Esophagus squamous epithelium (tissue), 5 donors: ENCODE measurements around the gene TSPAN31. TPM values are rescaled to one million over a fixed set of nuclear protein-coding genes. Genes with fewer than 3 reads are reported as not detected.

Experiments used
- DNase-seq: peaks from one replicate; lab custom pipeline; 2025; lab: John Stamatoyannopoulos, UW
- H3K27ac ChIP-seq, 4 donors: fragments of 200-600 bp; sonication (generic); one replicate each; pipeline ENCODE4 v1.5.1; 2016 to 2019; ENCODE audit warnings: mild to moderate bottlenecking in 1 of 4
- H3K27me3 ChIP-seq, 4 donors: fragments of 200-600 bp; sonication (generic); 1 replicate in 3 of 4; 2 replicates in 1 of 4; pipeline versions ENCODE4 v1.5.1 to v1.6.0; 2017 to 2021; ENCODE audit warnings: antibody characterized with exemption in 1 of 4
- H3K36me3 ChIP-seq, 3 donors: fragments of 200-600 bp; sonication (generic); one replicate each; pipeline ENCODE4 v1.5.1; 2016 to 2019
- H3K4me1 ChIP-seq, 3 donors: fragments of 200-600 bp; sonication (generic); one replicate each; pipeline ENCODE4 v1.5.1; 2017 to 2019
- H3K4me3 ChIP-seq, 4 donors: fragments of 200-600 bp; sonication (generic); 1 replicate in 3 of 4; 2 replicates in 1 of 4; pipeline ENCODE4 v1.5.1; 2016 to 2019; ENCODE audit warnings: mild to moderate bottlenecking in 2 of 4, moderate library complexity in 1 of 4
- H3K9me3 ChIP-seq, 3 donors: fragments of 200-600 bp; sonication (generic); one replicate each; pipeline ENCODE4 v1.5.1; 2016 to 2019
- CTCF ChIP-seq, 6 experiments: fragments of 450-650 bp in 4 of 6; fragments of 200-600 bp in 2 of 6; sonication (generic) in 2 of 6; IDR thresholded peaks; one replicate each; pipeline ENCODE4 v1.5.1; 2016 to 2019; ENCODE audit warnings: antibody characterized with exemption in 6 of 6, mild to moderate bottlenecking in 4 of 6, moderate library complexity in 4 of 6
- POLR2A ChIP-seq, 4 donors: fragments of 450-650 bp; IDR thresholded peaks; one replicate each; pipeline ENCODE4 v1.6.1; 2017; ENCODE audit warnings: antibody characterized with exemption in 4 of 4, mild to moderate bottlenecking in 4 of 4, moderate library complexity in 3 of 4
- WGBS, 2 donors: methylation state at CpG; one replicate each; pipeline ENCODE4 v1.1.5; 2018; 5-methylcytosine and 5-hydroxymethylcytosine counted together
- intact Hi-C: fragments of 100-400 bp; cut with DNase I; formaldehyde crosslinking; loops from one replicate; pipeline ENCODE4 v1.15.0; 2022
- total RNA-seq, 4 donors: library from RNA; depleted of rRNA; stranded (reverse); fragments of >200 nt; gene quantifications; one replicate each; pipeline ENCODE4 v1.1.0, GENCODE V29; 2016
- donor health status: DM: yes; HTN: yes; CAD: no.

Gene TSPAN31
- total RNA-seq, 4 donors from 2014 or later = 37.2 to 62.5 (median 40.2) TPM

DNA sequence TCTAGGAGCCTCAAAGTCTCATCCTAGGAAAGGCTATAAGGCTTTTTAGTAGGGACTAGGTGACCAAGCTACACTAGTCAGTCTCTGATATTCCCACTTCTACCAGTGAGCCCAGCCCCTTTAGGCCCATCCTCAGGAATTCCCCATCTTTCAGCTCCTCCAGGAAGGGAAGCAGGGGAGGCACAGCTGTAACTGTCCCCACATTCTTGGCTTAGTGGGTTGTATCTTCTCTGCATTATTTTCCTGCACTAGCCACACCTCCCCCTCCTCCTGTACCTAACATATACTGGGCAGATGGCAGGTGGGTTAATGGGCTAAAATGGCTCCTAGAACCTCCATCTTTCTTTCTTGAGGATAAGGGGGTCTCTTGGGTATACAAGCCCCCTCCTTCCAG, 22.5 kb downstream of the TSPAN31 start:
- no peak overlapping the region for H3K27ac ChIP-seq
- no peak overlapping the region for H3K4me3 ChIP-seq
- no peaks in the 10 kb centered on the region for H3K9me3 ChIP-seq
- H3K4me1 ChIP-seq = peaks cover 33 to 44% (median 35%) of the 10 kb centered on the region in 3 donors
- H3K36me3 ChIP-seq = peaks cover 0 to 33% (median 5%) of the 10 kb centered on the region in 3 donors
- TF ChIP-seq CTCF (IDR thresholded peaks at IDR 0.05) (no peak), POLR2A (IDR thresholded peaks at IDR 0.05) (no peak)
- peaks cover 0 to 51% (median 10%) of the 10 kb centered on the region in 4 donors for H3K27me3 ChIP-seq
- intact Hi-C loops = no loop called here
- no peak for DNase-seq

GRCh38 chr12:57767876-57768275, 23.0 kb downstream of the TSPAN31 start:
- intact Hi-C loops = no loop called here
- TF ChIP-seq CTCF (IDR thresholded peaks at IDR 0.05) (no peak), POLR2A (IDR thresholded peaks at IDR 0.05) (no peak)
- Histone ChIP-seq H3K9me3 (no peaks in the 10 kb centered on the region), H3K27me3 (peaks cover 0 to 46% (median 10%) of the 10 kb centered on the region in 4 donors), H3K4me1 (peaks cover 33 to 45% (median 35%) of the 10 kb centered on the region in 3 donors), H3K27ac (no peak overlapping the region), H3K4me3 (no peak overlapping the region), H3K36me3 (peaks cover 0 to 33% (median 5%) of the 10 kb centered on the region in 3 donors)
- 88 to 95% methylated on average over 3 of the region's 3 CpGs for WGBS, 2 donors
- DNase-seq = no peak

GRCh38 chr12:57769594-57769993, 24.8 kb downstream of the TSPAN31 start:
- Histone ChIP-seq H3K27ac (no peak overlapping the region), H3K4me1 (peaks cover 34 to 54% (median 39%) of the 10 kb centered on the region in 3 donors), H3K27me3 (peaks cover 0 to 29% (median 8%) of the 10 kb centered on the region in 4 donors), H3K4me3 (no peak overlapping the region), H3K9me3 (no peaks in the 10 kb centered on the region), H3K36me3 (peaks cover 0 to 38% (median 5%) of the 10 kb centered on the region in 3 donors)
- TF ChIP-seq CTCF (IDR thresholded peaks at IDR 0.05) (no peak), POLR2A (IDR thresholded peaks at IDR 0.05) (no peak)
- 94 to 100% methylated on average over 2 to 9 of the region's 11 CpGs for WGBS, 2 donors
- intact Hi-C loops = no loop called here
- DNase-seq = no peak

DNA sequence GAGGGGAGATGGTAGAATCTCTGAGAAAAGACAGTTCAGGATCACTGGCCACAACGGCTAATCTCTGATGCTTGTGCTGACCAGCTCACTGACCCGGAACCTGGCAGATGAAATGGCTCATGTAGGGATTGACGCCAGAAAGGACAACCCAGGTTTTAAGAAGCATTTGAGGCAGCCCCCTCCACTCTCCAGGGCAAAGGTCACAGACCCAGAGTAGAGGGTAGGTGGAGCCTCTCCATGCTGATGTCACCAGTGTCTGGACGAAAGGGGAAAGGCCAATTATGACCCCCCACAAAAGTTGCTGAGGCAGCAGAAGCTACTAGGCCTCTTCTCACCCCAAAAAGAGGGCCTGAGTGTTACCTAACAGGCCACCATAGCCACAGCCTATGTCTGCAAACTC, 25.9 kb downstream of the TSPAN31 start:
- peaks cover 24 to 43% (median 28%) of the 10 kb centered on the region in 3 donors for H3K4me1 ChIP-seq
- H3K4me3 ChIP-seq = peak overlapping the region in 1 of 4 donors; percentile 95
- no peak for TF ChIP-seq CTCF (IDR thresholded peaks at IDR 0.05)
- no peak for TF ChIP-seq POLR2A (IDR thresholded peaks at IDR 0.05)
- no peak for DNase-seq
- intact Hi-C loops = no loop called here
- no peaks in the 10 kb centered on the region for H3K9me3 ChIP-seq
- peak overlapping the region in 3 of 4 donors; percentile 95 to 98 (median 95) for H3K27ac ChIP-seq
- H3K36me3 ChIP-seq = peaks cover 0 to 50% (median 5%) of the 10 kb centered on the region in 3 donors
- peaks cover 0 to 17% (median 2%) of the 10 kb centered on the region in 4 donors for H3K27me3 ChIP-seq
- 74 to 92% methylated on average over 4 of the region's 4 CpGs for WGBS, 2 donors

DNA sequence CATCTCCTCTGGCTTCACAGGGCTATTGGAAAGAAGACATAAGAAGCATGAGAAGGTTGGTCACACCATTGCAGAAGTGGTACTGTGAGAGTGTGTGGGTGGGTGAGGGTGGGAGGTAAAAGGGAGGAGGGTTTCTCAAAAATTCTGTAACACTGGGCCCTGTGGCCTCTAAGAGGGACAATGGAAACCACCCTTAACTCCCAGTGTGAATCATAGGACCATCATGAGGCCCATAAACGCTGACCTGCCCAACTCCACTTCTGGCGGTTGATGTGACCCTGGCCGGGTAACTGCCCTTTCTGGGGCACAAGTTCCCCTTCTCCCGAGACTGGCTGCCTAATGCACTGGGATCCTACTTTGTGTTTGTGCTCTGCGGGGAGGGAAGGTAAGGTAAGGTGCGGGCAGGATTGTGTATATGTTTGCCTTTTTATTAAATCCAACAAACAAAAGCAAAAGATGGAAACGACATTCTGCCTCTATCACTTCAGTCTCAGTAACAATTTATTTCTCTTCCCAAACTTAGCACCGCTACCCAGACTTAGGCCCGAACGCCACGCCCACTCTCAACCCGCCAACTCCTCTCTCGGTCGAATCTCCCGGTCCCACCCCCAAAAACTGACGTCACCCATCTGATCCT, 26.5 kb downstream of the TSPAN31 start:
- H3K4me3 ChIP-seq = peak overlapping the region; percentile 87 to 95 (median 88)
- no peak for TF ChIP-seq POLR2A (IDR thresholded peaks at IDR 0.05)
- TF ChIP-seq CTCF (IDR thresholded peaks at IDR 0.05) = no peak
- H3K27ac ChIP-seq = peak overlapping the region; percentile 95 to 98 (median 96)
- intact Hi-C loops = no loop called here
- H3K36me3 ChIP-seq = peaks cover 0 to 56% (median 5%) of the 10 kb centered on the region in 3 donors
- WGBS, 2 donors = 2% methylated on average over 15 to 16 of the region's 16 CpGs
- DNase-seq = peak; percentile 53
- H3K27me3 ChIP-seq = peaks cover 0 to 11% (median 0%) of the 10 kb centered on the region in 4 donors
- no peaks in the 10 kb centered on the region for H3K9me3 ChIP-seq
- peaks cover 18 to 37% (median 23%) of the 10 kb centered on the region in 3 donors for H3K4me1 ChIP-seq
